HepG2 (cell line): ENCODE results near the gene ST6GALNAC2. TPM values are rescaled to one million over a fixed set of nuclear protein-coding genes. Genes with fewer than 3 reads are reported as not detected.
A peak's percentile ranks its signal among the peaks of the same experiment; 100 is the strongest.

ENCODE experiments used
- ATF7 ChIP-seq, 2 experiments: fragments of 450-650 bp in 1 of 2; sonication (generic) in 1 of 2; formaldehyde crosslinking in 1 of 2; IDR thresholded peaks; 2 replicates each; pipeline versions ENCODE4 v1.4.0 to v1.6.1; 2016 to 2020; ENCODE audit warnings: antibody characterized with exemption in 1 of 2, mild to moderate bottlenecking in 1 of 2, missing genetic modification reagents in 1 of 2
- EED ChIP-seq: sonication (generic); formaldehyde crosslinking; IDR thresholded peaks from 2 replicates; pipeline ENCODE4 v1.5.0; 2020; ENCODE audit warnings: mild to moderate bottlenecking, missing genetic modification reagents
- FOXA3 ChIP-seq: IDR thresholded peaks from 2 replicates; pipeline ENCODE4 v1.6.1; 2016; ENCODE audit warnings: missing genetic modification reagents, missing compliant biosample characterization
- HCFC1 ChIP-seq: fragments of 150-350 bp; IDR thresholded peaks from 2 replicates; pipeline ENCODE4 v1.6.1; 2014; ENCODE audit warnings: low read depth, low read length
- MYNN ChIP-seq: sonication (generic); formaldehyde crosslinking; IDR thresholded peaks from 2 replicates; pipeline ENCODE4 v1.4.0; 2020; ENCODE audit warnings: mild to moderate bottlenecking, low read depth, missing genetic modification reagents
- RELA ChIP-seq: sonication (generic); formaldehyde crosslinking; IDR thresholded peaks from 2 replicates; pipeline ENCODE4 v1.4.0; 2020; ENCODE audit warnings: missing genetic modification reagents
- SP5 ChIP-seq: IDR thresholded peaks from 2 replicates; pipeline ENCODE4 v1.6.1; 2016; ENCODE audit warnings: low read depth, borderline replicate concordance
- STAT5B ChIP-seq: sonication (generic); formaldehyde crosslinking; IDR thresholded peaks from 2 replicates; pipeline ENCODE4 v1.4.0; 2020; ENCODE audit warnings: missing genetic modification reagents
- SUZ12 ChIP-seq: fragments of 150-350 bp; IDR thresholded peaks from 2 replicates; pipeline ENCODE4 v1.6.1; 2014; ENCODE audit warnings: low read depth, low read length
- TAF1 ChIP-seq: sonication (generic); formaldehyde crosslinking; IDR thresholded peaks from 2 replicates; pipeline ENCODE4 v1.4.0; 2020; ENCODE audit warnings: missing genetic modification reagents
- WIZ ChIP-seq: sonication (generic); formaldehyde crosslinking; IDR thresholded peaks from 2 replicates; pipeline ENCODE4 v1.5.1; 2020; ENCODE audit warnings: mild to moderate bottlenecking, missing genetic modification reagents
- ZFYVE20 ChIP-seq: sonication (generic); formaldehyde crosslinking; IDR thresholded peaks from 2 replicates; pipeline ENCODE4 v1.8.0; 2023; ENCODE audit warnings: low read depth, mild to moderate bottlenecking, moderate library complexity, missing genetic modification reagents, borderline replicate concordance
- ZNF143 ChIP-seq: sonication (generic); formaldehyde crosslinking; IDR thresholded peaks from 2 replicates; pipeline ENCODE4 v1.4.0; 2020; ENCODE audit warnings: missing genetic modification reagents
- ZNF232 ChIP-seq: sonication (generic); formaldehyde crosslinking; IDR thresholded peaks from 2 replicates; pipeline ENCODE4 v1.4.0; 2020; ENCODE audit warnings: missing genetic modification reagents, borderline replicate concordance
- ZNF432 ChIP-seq: sonication (generic); formaldehyde crosslinking; IDR thresholded peaks from 2 replicates; pipeline ENCODE4 v1.5.0; 2020; ENCODE audit warnings: missing genetic modification reagents, mild to moderate bottlenecking, borderline replicate concordance
- ZNF562 ChIP-seq: sonication (generic); formaldehyde crosslinking; IDR thresholded peaks from 2 replicates; pipeline ENCODE4 v1.8.0; 2022; ENCODE audit warnings: missing genetic modification reagents, borderline replicate concordance
- ZNF589 ChIP-seq: sonication (generic); formaldehyde crosslinking; conservative IDR thresholded peaks from 2 replicates; pipeline ENCODE4 v1.8.0; 2022; ENCODE audit warnings: mild to moderate bottlenecking, moderate library complexity, missing genetic modification reagents
- ZNF629 ChIP-seq: sonication (generic); formaldehyde crosslinking; conservative IDR thresholded peaks from 2 replicates; pipeline ENCODE4 v1.5.0; 2020; ENCODE audit warnings: missing genetic modification reagents
- ZNF7 ChIP-seq: IDR thresholded peaks from 2 replicates; pipeline ENCODE4 v1.6.1; 2016; ENCODE audit warnings: missing biosample characterization, missing genetic modification reagents
- polyA plus RNA-seq, 8 experiments: library from polyadenylated mRNA; depleted of rRNA in 3 of 8; stranded (reverse) in 7 of 8; unstranded in 1 of 8; fragments of >200 nt; fragmentation: Illumina TruSeq in 4 of 8; extraction: Trizol in 4 of 8; gene quantifications; 2 replicates each; pipeline versions ENCODE4 v1.2.1 to v1.2.3, GENCODE V29; 2011 to 2016; ENCODE audit warnings: low read depth in 4 of 8, missing spikeins in 1 of 8, mixed read lengths in 1 of 8; ENCODE audit not compliant: insufficient read depth in 1 of 8
- total RNA-seq, 5 experiments: library from RNA; depleted of rRNA; stranded (reverse); fragments of >200 nt; fragmentation: Illumina TruSeq; extraction: Trizol; gene quantifications; 2 replicates each; pipeline ENCODE4 v1.2.3, GENCODE V29; 2016; ENCODE audit warnings: low read depth in 1 of 5
- TF ChIP-seq, protein P1 (sequence below): IDR thresholded peaks from 2 replicates; pipeline ENCODE4 v1.6.1; 2016; ENCODE audit warnings: missing compliant biosample characterization, missing genetic modification reagents, borderline replicate concordance
- TF ChIP-seq, protein P2 (sequence below): sonication (generic); formaldehyde crosslinking; IDR thresholded peaks from 2 replicates; pipeline ENCODE4 v1.4.0; 2020; ENCODE audit warnings: missing genetic modification reagents
- TF ChIP-seq, protein P3 (sequence below): sonication (generic); formaldehyde crosslinking; IDR thresholded peaks from 2 replicates; pipeline ENCODE4 v1.4.0; 2020; ENCODE audit warnings: missing genetic modification reagents
- TF ChIP-seq, protein P4 (sequence below): IDR thresholded peaks from 2 replicates; pipeline ENCODE4 v1.6.1; 2018; ENCODE audit warnings: missing genetic modification reagents

Gene ST6GALNAC2
- total and polyA plus RNA-seq, 2 of the 13 experiments (the other 11 are each of a cell fraction or from before 2014, with no cell fraction given): 0.12 to 0.49 TPM

DNA sequence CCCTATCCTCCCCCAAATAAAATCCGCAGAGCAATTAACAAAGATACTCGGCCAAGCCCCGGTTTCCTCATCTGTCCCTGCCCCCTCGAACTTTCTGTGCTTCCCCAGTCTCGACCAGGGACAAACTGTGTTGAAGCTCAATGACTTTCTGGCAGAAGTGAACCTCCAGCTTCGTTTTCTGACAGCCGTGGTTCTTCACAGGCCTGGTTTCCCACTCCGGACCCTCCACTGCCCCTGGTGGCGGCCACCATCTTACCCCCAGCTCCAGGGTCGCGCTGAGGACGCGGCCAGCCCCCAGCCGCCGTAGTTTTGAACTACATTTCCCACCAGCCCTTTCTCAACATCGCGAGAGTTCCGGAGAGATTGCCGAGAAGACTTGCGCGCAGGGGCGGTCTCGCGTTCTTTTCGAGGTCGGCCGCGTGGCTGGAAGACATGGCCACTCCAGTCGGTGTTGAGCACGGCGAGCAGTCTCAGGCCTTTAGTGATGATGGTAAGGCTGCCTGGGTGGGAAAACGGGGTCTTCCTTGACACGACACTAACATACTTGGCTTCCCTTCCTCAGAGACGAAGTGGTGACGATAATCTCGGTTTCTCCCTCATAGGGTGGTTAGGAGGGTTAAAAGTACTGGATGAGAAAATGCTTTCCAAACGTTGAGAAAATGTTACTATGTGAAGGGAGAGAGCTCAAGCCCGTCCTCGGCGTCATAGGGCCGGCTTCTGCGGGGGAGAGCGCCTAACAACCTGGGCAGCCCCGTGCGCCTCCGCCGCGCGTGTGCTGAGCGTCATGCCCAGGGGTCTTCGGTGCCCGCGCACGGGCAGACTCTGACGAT lies 28.1 kb downstream of the ST6GALNAC2 start (continued):
- TF ChIP-seq ZNF7 (CRISPR knock-in tag): no peak
- TF ChIP-seq ZNF562: no peak
- TF ChIP-seq, protein P1, sequence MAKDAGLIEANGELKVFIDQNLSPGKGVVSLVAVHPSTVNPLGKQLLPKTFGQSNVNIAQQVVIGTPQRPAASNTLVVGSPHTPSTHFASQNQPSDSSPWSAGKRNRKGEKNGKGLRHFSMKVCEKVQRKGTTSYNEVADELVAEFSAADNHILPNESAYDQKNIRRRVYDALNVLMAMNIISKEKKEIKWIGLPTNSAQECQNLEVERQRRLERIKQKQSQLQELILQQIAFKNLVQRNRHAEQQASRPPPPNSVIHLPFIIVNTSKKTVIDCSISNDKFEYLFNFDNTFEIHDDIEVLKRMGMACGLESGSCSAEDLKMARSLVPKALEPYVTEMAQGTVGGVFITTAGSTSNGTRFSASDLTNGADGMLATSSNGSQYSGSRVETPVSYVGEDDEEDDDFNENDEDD (CRISPR knock-in tag): peak; percentile 83
- TF ChIP-seq, protein P2, sequence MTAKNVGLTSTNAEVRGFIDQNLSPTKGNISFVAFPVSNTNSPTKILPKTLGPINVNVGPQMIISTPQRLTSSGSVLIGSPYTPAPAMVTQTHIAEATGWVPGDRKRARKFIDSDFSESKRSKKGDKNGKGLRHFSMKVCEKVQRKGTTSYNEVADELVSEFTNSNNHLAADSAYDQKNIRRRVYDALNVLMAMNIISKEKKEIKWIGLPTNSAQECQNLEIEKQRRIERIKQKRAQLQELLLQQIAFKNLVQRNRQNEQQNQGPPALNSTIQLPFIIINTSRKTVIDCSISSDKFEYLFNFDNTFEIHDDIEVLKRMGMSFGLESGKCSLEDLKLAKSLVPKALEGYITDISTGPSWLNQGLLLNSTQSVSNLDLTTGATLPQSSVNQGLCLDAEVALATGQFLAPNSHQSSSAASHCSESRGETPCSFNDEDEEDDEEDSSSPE: peak; percentile 84
- TF ChIP-seq TAF1 (CRISPR knock-in tag): peak; percentile 99
- peak; percentile 99 for TF ChIP-seq ZNF143 (CRISPR knock-in tag)
- no peak for TF ChIP-seq ATF7 (IDR thresholded peaks at IDR 0.05)
- TF ChIP-seq ATF7 (CRISPR knock-in tag; IDR thresholded peaks at IDR 0.05): peak; percentile 65; the same call in 1 of the 2 replicates
- TF ChIP-seq WIZ (CRISPR knock-in tag): no peak
- no peak for TF ChIP-seq STAT5B (CRISPR knock-in tag)
- no peak; the same call in 1 of the 2 replicates for TF ChIP-seq RELA
- TF ChIP-seq, protein P3, sequence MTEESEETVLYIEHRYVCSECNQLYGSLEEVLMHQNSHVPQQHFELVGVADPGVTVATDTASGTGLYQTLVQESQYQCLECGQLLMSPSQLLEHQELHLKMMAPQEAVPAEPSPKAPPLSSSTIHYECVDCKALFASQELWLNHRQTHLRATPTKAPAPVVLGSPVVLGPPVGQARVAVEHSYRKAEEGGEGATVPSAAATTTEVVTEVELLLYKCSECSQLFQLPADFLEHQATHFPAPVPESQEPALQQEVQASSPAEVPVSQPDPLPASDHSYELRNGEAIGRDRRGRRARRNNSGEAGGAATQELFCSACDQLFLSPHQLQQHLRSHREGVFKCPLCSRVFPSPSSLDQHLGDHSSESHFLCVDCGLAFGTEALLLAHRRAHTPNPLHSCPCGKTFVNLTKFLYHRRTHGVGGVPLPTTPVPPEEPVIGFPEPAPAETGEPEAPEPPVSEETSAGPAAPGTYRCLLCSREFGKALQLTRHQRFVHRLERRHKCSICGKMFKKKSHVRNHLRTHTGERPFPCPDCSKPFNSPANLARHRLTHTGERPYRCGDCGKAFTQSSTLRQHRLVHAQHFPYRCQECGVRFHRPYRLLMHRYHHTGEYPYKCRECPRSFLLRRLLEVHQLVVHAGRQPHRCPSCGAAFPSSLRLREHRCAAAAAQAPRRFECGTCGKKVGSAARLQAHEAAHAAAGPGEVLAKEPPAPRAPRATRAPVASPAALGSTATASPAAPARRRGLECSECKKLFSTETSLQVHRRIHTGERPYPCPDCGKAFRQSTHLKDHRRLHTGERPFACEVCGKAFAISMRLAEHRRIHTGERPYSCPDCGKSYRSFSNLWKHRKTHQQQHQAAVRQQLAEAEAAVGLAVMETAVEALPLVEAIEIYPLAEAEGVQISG (CRISPR knock-in tag): peak; percentile 95
- no peak for TF ChIP-seq ZNF629 (CRISPR knock-in tag)
- TF ChIP-seq ZNF432 (CRISPR knock-in tag): no peak
- TF ChIP-seq, protein P4, sequence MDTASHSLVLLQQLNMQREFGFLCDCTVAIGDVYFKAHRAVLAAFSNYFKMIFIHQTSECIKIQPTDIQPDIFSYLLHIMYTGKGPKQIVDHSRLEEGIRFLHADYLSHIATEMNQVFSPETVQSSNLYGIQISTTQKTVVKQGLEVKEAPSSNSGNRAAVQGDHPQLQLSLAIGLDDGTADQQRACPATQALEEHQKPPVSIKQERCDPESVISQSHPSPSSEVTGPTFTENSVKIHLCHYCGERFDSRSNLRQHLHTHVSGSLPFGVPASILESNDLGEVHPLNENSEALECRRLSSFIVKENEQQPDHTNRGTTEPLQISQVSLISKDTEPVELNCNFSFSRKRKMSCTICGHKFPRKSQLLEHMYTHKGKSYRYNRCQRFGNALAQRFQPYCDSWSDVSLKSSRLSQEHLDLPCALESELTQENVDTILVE (CRISPR knock-in tag): peak; percentile 78
- peak; percentile 88 for TF ChIP-seq SUZ12
- peak; percentile 91 for TF ChIP-seq ZNF589
- peak; percentile 53; the same call in 1 of the 2 replicates for TF ChIP-seq SP5 (CRISPR knock-in tag)
- no peak for TF ChIP-seq ZFYVE20 (CRISPR knock-in tag)
- peak; percentile 50 for TF ChIP-seq ZNF232 (CRISPR knock-in tag)
- peak; percentile 80 for TF ChIP-seq FOXA3 (CRISPR knock-in tag)
- peak; percentile 99 for TF ChIP-seq HCFC1
- TF ChIP-seq MYNN (CRISPR knock-in tag): peak; percentile 87
- TF ChIP-seq EED (CRISPR knock-in tag): peak; percentile 28; the same call in 1 of the 2 replicates
